DLD1 (cell line): ENCODE data around the gene LRRC8D.
"Not testable (repeated sequence)": the region's sequence is repeated elsewhere in the genome, so short reads cannot be mapped to it uniquely, and the experiment has no call there.

Source experiments
- in situ Hi-C: cut with HindIII; loops from 2 replicates; pipeline ENCODE4 v1.10.0; 2017; ENCODE audit warnings: low sequenced_read_pairs

LRRC8D gene

GRCh38 chr1:89908672-89909436 is 88.0 kb downstream of the LRRC8D start:
- in situ Hi-C loops, result no loop called here

GRCh38 chr1:89910268-89910667 is 89.4 kb downstream of the LRRC8D start:
- in situ Hi-C loops, result no loop called here

DNA sequence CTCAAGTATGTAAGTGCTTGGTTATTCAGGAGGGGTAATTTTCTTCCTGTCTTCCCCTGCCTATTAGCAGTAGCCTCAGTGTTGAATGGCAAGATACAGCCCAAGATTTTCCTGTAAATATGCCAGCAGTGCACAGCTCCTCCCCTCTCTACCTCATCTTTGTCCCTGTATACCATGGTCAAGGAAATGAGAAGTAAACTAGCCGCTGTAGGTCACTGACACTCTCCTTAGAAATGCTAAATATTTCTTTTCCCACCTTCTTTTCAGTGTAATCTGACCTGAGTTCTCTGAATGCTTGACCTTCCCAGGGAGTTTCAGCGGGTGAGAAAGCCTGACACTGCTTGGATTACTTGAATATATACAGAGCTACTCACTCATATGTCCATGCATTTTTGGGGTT is 89.9 kb downstream of the LRRC8D start:
- in situ Hi-C loops, result no loop called here

- in situ Hi-C loops, result no loop called here
Measured at GRCh38 chr1:89911191-89911991, 90.6 kb downstream of the LRRC8D start.

- in situ Hi-C loops, result no loop called here
Measured at GRCh38 chr1:89912073-89912472, 91.2 kb downstream of the LRRC8D start.

- in situ Hi-C loops, result no loop called here
Measured at GRCh38 chr1:89913353-89914095, 92.7 kb downstream of the LRRC8D start.

DNA sequence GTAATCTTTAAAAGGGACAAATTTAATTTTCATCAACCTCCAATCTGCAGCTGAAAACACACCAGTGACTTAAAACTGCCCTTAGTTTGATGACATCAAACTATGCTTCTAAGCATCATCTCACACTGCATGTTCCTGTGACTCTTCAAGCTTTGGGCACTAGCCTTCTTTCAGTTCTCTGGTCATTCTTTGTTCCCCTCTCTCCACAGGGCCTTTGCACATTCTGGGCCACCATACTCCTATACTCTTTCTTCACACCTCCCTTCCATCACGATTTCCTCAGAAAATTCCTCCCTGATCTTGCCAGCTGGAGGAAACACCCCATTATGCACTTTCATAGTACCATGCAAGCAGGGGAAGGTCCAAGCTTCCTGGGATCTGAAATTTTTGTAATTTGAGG is 96.5 kb downstream of the LRRC8D start:
- in situ Hi-C loops, result no loop called here

GRCh38 chr1:89918127-89918793 is 97.4 kb downstream of the LRRC8D start:
- in situ Hi-C loops, result no loop called here

DNA sequence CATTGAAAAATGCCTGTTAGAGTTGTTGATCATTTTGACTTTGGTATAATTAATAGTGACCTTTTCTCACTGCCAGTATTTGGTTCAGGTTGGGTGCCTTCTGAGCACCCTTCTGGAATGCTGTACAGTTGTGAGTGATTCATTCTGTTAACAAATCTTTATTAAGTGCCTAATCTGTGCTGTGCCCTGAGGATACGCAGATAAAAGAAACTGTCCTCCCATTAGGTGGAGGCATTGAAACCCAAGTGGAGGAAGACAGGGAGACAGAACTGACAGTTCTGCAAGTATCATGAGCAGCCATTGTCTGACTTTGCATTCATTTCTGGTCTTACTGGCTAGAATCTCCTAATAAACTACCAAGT is 97.9 kb downstream of the LRRC8D start:
- in situ Hi-C loops, result no loop called here

DNA sequence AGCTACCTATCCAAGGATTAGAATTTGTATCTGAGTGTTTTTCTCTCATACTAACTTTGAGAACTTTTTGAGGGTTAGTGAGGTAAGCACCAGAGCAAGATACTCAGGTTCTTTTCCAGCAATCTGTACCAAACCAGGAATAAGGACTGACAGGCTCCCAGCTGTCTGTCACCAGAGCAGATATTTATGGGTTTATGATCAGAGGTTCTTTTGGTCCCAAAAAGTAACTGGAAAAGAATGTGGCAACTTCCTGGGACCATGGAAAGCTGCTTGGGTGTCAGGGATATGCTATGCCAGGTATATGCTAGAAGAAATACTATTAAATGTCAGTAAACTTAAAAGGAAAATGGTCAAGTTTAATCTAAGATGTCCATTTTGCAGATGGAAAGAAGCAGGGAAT is 98.3 kb downstream of the LRRC8D start:
- in situ Hi-C loops, result no loop called here

DNA sequence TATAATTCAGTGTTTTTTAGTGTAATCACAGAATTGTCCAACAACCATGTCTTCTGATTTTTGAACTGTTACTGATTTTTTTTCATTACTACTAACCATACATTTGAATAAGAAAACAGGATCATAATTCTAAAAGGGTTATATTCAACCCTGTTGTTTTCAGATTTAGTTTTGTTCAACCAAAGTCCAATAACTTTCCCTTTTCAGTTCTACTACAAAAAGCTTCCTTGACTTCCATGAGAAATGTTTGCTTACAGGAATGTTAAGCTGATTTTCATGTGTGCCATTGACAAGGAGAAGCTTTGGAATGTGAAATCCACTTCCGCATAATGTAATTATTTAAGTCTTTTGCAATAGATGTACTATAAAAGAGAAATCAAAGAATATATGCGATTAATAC is 102.1 kb downstream of the LRRC8D start:
- in situ Hi-C loops, result no loop called here

DNA sequence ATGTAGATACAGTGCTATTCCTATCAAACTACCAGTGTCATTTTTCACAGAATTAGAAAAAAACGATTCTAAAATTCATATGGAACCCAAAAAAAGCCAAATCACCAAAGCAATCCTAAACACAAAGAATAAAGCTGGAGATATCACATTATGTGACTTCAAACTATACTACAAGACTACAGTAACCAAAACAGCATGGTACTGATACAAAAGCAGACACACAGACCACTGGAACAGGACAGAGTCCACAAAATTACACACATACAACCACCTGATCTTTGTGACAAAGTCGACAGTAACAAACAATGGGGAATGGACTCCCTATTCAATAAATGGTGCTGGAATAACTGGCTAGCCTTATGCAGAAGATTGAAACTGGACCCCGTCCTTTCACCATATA is 102.7 kb downstream of the LRRC8D start:
- in situ Hi-C loops, result no loop called here

DNA sequence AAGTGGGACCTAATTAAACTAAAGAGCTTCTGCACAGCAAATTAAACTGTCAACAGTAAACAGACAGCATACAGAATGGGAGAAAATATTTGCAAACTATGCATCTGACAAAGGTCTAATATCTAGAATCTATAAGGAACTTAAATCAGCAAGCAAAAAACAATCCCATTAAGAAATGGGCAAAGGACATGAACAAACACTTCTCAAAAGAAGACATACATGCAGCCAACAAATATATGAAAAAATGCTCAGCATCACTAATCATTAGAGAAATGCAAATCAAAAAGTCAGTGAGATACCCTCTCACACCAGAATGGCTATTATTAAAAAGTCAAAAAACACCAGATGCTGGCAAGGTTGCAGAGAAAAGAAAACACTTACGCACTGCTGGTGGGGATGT is 103.2 kb downstream of the LRRC8D start:
- in situ Hi-C loops, result not testable (repeated sequence)

- in situ Hi-C loops, result no loop called here
Measured at GRCh38 chr1:89927049-89927448, 106.2 kb downstream of the LRRC8D start.

DNA sequence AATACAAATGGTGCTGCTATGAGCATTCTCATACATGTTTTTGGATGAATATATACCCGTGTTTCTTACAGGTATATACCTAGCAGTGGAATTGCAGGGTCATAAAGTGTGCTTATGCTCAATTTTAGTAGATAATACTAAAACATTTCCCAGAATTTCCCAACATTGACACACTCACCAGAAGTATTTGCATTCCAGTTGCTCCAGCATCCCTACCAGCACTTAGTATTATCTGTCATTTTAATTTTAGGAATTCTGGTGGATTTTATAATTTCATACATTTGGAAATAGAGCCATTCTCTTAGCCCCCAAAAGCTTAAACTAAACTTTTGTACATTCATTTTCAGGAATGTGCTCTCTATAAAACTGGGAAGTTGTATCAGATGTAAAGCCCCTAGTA is 106.6 kb downstream of the LRRC8D start:
- in situ Hi-C loops, result no loop called here

DNA sequence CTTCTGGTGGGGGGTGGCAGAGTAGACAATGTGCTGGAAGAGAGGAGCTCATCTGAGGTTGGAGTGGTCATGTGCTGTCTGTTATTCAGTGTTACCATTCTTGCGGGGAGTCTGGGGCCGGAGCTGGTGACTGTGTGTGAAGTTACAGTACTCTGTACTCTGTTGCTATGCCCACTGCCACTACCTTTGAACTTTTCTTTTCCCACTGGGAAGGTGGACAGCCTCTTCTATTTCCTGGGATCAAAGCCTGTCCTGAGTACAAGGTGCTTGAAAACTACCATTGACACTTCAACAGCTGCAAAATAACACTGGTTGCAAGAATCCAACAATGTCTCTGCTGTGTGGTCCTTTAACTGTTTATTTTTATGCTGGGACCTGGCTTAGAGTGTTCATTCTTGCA is 107.7 kb downstream of the LRRC8D start:
- in situ Hi-C loops, result no loop called here

GRCh38 chr1:89929467-89930063 is 108.7 kb downstream of the LRRC8D start:
- in situ Hi-C loops, result no loop called here

DNA sequence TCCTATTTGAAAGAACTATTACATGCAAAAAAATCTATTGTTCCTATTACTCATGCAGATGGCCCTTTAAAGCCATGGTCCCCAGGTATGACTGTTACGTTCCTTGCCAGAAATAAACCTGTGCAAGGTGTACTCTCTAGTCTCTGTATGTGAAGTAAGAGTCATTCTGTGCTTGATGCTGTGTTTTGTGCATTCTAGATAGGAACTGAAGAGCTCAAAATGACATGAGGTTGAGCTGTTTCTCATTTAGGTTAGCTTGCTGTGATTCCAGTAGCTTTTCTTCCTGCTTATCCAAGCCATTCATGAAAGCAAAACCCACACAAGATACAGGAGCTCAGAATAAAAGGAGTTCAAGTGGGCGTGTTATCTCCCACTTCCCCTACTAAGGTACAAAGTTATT is 109.7 kb downstream of the LRRC8D start:
- in situ Hi-C loops, result no loop called here

DNA sequence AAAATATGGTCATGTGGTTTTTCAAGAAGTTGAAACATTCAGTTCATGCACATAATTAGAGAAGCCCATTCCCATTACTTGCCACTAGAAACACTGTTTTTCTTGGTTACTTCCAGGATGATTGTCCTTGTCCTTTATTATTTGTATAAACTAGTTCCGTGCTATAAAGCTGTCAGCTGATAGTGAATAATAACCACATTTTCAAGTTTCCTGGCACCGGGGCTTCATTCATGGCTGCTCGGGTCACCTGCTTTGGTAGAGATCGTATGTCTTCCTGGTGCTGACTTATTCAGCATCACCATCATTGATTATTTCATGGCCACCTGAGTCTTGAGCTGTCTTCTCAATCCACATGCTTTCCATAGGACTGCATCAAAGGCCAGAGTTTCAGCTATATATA is 111.1 kb downstream of the LRRC8D start:
- in situ Hi-C loops, result no loop called here

GRCh38 chr1:89932598-89933364 is 111.9 kb downstream of the LRRC8D start:
- in situ Hi-C loops, result no loop called here
